Endothelial cell of umbilical vein (primary cell): ENCODE data around the gene CD47. TPM values are rescaled to one million over a fixed set of nuclear protein-coding genes. Genes with fewer than 3 reads are reported as not detected.

Experiments used
- BruUV-seq: library from RNA; stranded (reverse); fragments of 400-500 nt; replicated peaks from 2 replicates; lab custom pipeline; 2021; lab: Mats Ljungman, UMichigan
- CTCF ChIA-PET: fragments of 300-600, 350-600 bp; sonication (Branson Sonifier 250); formaldehyde crosslinking; loops from one replicate; lab custom pipeline; 2021; ENCODE audit warnings: antibody characterized with exemption, inconsistent platforms; lab: Charles Lee
- POLR2A ChIA-PET: fragments of 300-600, 350-600 bp; sonication (Branson Sonifier 250); formaldehyde crosslinking; loops from one replicate; lab custom pipeline; 2021; ENCODE audit warnings: antibody characterized with exemption, inconsistent platforms; lab: Charles Lee
- DNase-seq: peaks from one replicate; pipeline ENCODE4 v3.0.0-alpha.2; 2011; ENCODE audit warnings: low read depth, low spot score
- FAIRE-seq: peaks from 2 replicates; lab custom pipeline; 2011; peaks lifted over from hg19 to GRCh38; lab: Jason Lieb, UNC
- H2AFZ ChIP-seq: 2 replicates; pipeline ENCODE4 v1.6.0; 2012; ENCODE audit warnings: low read depth, low read length, control low read depth, inconsistent platforms
- H3K27ac ChIP-seq: 2 replicates; pipeline ENCODE4 v1.5.1; 2011; ENCODE audit warnings: low read depth, mild to moderate bottlenecking, control low read depth, low read length, moderate library complexity; ENCODE audit not compliant: insufficient read depth
- H3K27me3 ChIP-seq, 2 experiments: 2 replicates each; pipeline versions ENCODE4 v1.6.0 to v1.6.1; 2011; ENCODE audit warnings: low read length in 2 of 2, mixed read lengths in 1 of 2; ENCODE audit not compliant: control insufficient read depth in 2 of 2, insufficient read depth in 2 of 2
- H3K36me3 ChIP-seq, 2 experiments: 2 replicates in 1 of 2; 3 replicates in 1 of 2; pipeline ENCODE4 v1.5.1; 2011; ENCODE audit warnings: low read length in 2 of 2, mild to moderate bottlenecking in 1 of 2, moderate library complexity in 1 of 2; ENCODE audit not compliant: control insufficient read depth in 2 of 2, insufficient read depth in 2 of 2; ENCODE audit errors: extremely low read depth in 1 of 2
- H3K4me1 ChIP-seq: 3 replicates; pipeline ENCODE4 v1.5.1; 2011; ENCODE audit warnings: mild to moderate bottlenecking, low read length; ENCODE audit not compliant: control insufficient read depth, insufficient read depth; ENCODE audit errors: extremely low read depth
- H3K4me2 ChIP-seq: 2 replicates; pipeline ENCODE4 v1.6.1; 2011; ENCODE audit warnings: low read length, control low read depth, mixed read lengths; ENCODE audit not compliant: insufficient read depth
- H3K4me3 ChIP-seq, 3 experiments: fragments of 200-600 bp in 1 of 3; sonication (generic), shearing (Covaris generic) in 1 of 3; replicated peaks in 1 of 3; 2 replicates each; pipeline ENCODE4 v1.5.1; 2011 to 2016; ENCODE audit warnings: control low read depth in 3 of 3, low read length in 3 of 3, mild to moderate bottlenecking in 2 of 3, inconsistent platforms in 1 of 3, low read depth in 1 of 3, moderate library complexity in 1 of 3; ENCODE audit not compliant: insufficient read depth in 1 of 3
- H3K79me2 ChIP-seq: 2 replicates; pipeline ENCODE4 v1.6.0; 2012; ENCODE audit warnings: low read length, inconsistent platforms; ENCODE audit not compliant: control insufficient read depth, insufficient read depth
- H3K9ac ChIP-seq: replicated peaks from 2 replicates; pipeline ENCODE3; 2011; ENCODE audit warnings: low read length, control low read depth; ENCODE audit not compliant: insufficient read depth; ENCODE audit errors: extremely low read depth
- H3K9me1 ChIP-seq: replicated peaks from 3 replicates; pipeline ENCODE4 v1.6.0; 2011; ENCODE audit warnings: mild to moderate bottlenecking, low read length; ENCODE audit not compliant: control insufficient read depth, insufficient read depth; ENCODE audit errors: extremely low read depth
- H3K9me3 ChIP-seq: replicated peaks from 2 replicates; pipeline ENCODE4 v1.5.1; 2012; ENCODE audit warnings: low read length, inconsistent platforms; ENCODE audit not compliant: control insufficient read depth, insufficient read depth
- H4K20me1 ChIP-seq: replicated peaks from 2 replicates; pipeline ENCODE3; 2011; ENCODE audit warnings: mild to moderate bottlenecking, low read length; ENCODE audit not compliant: control insufficient read depth, insufficient read depth; ENCODE audit errors: extremely low read depth
- EZH2 ChIP-seq: IDR thresholded peaks from 2 replicates; pipeline ENCODE4 v1.6.1; 2012; ENCODE audit warnings: borderline replicate concordance, low read depth, mild to moderate bottlenecking, moderate library complexity, low read length, inconsistent platforms; ENCODE audit not compliant: severe bottlenecking
- FOS ChIP-seq: IDR thresholded peaks from 2 replicates; pipeline ENCODE4 v1.6.1; 2011; ENCODE audit warnings: mild to moderate bottlenecking, low read length, moderate library complexity, borderline replicate concordance; ENCODE audit not compliant: insufficient read depth
- GATA2 ChIP-seq: IDR thresholded peaks from 2 replicates; pipeline ENCODE4 v1.7.0; 2011; ENCODE audit warnings: low read depth, mild to moderate bottlenecking, moderate library complexity, mixed read lengths, low read length; ENCODE audit not compliant: insufficient read length, insufficient read depth
- JUN ChIP-seq: IDR thresholded peaks from 2 replicates; pipeline ENCODE4 v1.6.1; 2011; ENCODE audit warnings: borderline replicate concordance, low read depth; ENCODE audit not compliant: insufficient read length, insufficient read depth
- MYC ChIP-seq: IDR thresholded peaks from one replicate; pipeline ENCODE4 v1.6.1; 2011; ENCODE audit warnings: mild to moderate bottlenecking, low read depth, low read length
- POLR2A ChIP-seq: IDR thresholded peaks from 2 replicates; pipeline ENCODE4 v1.6.1; 2012; ENCODE audit warnings: low read depth, mild to moderate bottlenecking, control low read depth, low read length
- POLR2AphosphoS5 ChIP-seq: IDR thresholded peaks from 2 replicates; pipeline ENCODE4 v1.6.1; 2012; ENCODE audit warnings: low read depth, mild to moderate bottlenecking, control low read depth, low read length, moderate library complexity; ENCODE audit not compliant: insufficient read depth
- dilution Hi-C: fragments of 300-500 bp; cut with MboI; formaldehyde crosslinking; loops from one replicate; pipeline ENCODE4 v1.15.0; 2019; ENCODE audit warnings: low sequenced_read_pairs; ENCODE audit not compliant: extremely low pct_ligation_motif_present
- intact Hi-C: fragments of 100-400 bp; cut with micrococcal nuclease; formaldehyde crosslinking; loops from one replicate; pipeline ENCODE4 v1.10.0; 2022
- polyA plus RNA-seq, 4 experiments: library from polyadenylated mRNA; depleted of rRNA in 3 of 4; stranded (reverse) in 3 of 4; unstranded in 1 of 4; fragments of >200 nt; gene quantifications; 2 replicates each; pipeline versions ENCODE4 v1.2.1 to v1.2.3, GENCODE V29; 2011 to 2012; ENCODE audit warnings: missing spikeins in 1 of 4
- total RNA-seq: library from RNA; stranded (reverse); gene quantifications from 2 replicates; pipeline ENCODE4 v1.2.3, GENCODE V29; 2021
- TF ChIP-seq, protein P1 (sequence below), 2 donors: IDR thresholded peaks; 1 replicate in 1 of 2; 2 replicates in 1 of 2; pipeline ENCODE4 v1.5.1; 2011; ENCODE audit warnings: low read length in 2 of 2, mild to moderate bottlenecking in 2 of 2, moderate library complexity in 2 of 2, control low read depth in 1 of 2, inconsistent platforms in 1 of 2, low read depth in 1 of 2; ENCODE audit not compliant: insufficient read depth in 1 of 2; ENCODE audit errors: extremely low read depth in 1 of 2
- TF ChIP-seq, protein P2 (sequence below): IDR thresholded peaks from 2 replicates; pipeline ENCODE4 v1.6.1; 2011; ENCODE audit not compliant: insufficient read depth, insufficient read length

Gene CD47
- total and polyA plus RNA-seq, 2 donors (not counting 3 experiments of a cell fraction or from before 2014, with no cell fraction given), result 29.3 to 32.2 TPM

DNA sequence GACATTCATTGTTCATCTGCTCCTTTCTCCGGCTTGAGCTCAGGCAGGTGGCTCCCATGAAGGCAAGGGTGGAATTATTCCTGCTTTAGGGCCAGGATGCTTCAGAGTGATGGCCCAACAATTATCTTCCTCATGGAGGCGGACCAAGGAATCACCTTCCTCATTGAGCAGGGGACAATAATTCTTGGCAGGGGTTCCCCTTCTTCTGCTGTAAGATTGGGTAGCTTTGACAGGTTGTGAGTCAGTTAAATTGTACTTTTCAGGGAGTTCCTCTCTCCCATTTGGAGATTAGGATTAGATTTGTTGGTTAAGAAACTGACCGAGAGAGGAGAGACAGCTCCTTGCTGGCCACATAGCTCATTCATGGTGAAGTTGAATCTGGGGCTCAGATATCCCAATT lies 31.4 kb upstream of the CD47 start:
- DNase-seq (no peak), FAIRE-seq (no peak)
- intact Hi-C loops (no loop called here), dilution Hi-C loops (no loop called here)
- Histone ChIP-seq H3K9me3 (no peaks in the 10 kb centered on the region), H2AFZ (no peak overlapping the region), H3K4me1 (peaks cover 14% of the 10 kb centered on the region), H3K27me3 (peaks cover 0 to 3% of the 10 kb centered on the region in 2 experiments), H3K4me2 (no peak overlapping the region), H3K79me2 (no peaks in the 10 kb centered on the region), H3K27ac (no peak overlapping the region), H3K36me3 (no peaks in the 10 kb centered on the region), H3K4me3 (no peak overlapping the region), H3K9me1 (no peaks in the 10 kb centered on the region), H3K9ac (no peak overlapping the region), H4K20me1 (no peaks in the 10 kb centered on the region)
- ChIA-PET POLR2A (no interaction called here), CTCF (interaction anchor here (1.3 to 1.4 kb wide), 2 partner anchors 194 to 355 kb away, joined by 3 to 4 read pairs; no protein-coding TSS in a partner anchor)
- TF ChIP-seq, protein P1, sequence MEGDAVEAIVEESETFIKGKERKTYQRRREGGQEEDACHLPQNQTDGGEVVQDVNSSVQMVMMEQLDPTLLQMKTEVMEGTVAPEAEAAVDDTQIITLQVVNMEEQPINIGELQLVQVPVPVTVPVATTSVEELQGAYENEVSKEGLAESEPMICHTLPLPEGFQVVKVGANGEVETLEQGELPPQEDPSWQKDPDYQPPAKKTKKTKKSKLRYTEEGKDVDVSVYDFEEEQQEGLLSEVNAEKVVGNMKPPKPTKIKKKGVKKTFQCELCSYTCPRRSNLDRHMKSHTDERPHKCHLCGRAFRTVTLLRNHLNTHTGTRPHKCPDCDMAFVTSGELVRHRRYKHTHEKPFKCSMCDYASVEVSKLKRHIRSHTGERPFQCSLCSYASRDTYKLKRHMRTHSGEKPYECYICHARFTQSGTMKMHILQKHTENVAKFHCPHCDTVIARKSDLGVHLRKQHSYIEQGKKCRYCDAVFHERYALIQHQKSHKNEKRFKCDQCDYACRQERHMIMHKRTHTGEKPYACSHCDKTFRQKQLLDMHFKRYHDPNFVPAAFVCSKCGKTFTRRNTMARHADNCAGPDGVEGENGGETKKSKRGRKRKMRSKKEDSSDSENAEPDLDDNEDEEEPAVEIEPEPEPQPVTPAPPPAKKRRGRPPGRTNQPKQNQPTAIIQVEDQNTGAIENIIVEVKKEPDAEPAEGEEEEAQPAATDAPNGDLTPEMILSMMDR (IDR thresholded peaks at IDR 0.05; ENCODE audit: extremely low read depth in 1 of 2, insufficient read depth in 1 of 2, low read depth in 1 of 2, low read length in 2 of 2), result no peak
- TF ChIP-seq, protein P2, sequence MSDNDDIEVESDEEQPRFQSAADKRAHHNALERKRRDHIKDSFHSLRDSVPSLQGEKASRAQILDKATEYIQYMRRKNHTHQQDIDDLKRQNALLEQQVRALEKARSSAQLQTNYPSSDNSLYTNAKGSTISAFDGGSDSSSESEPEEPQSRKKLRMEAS, result no peak
- TF ChIP-seq JUN (no peak), EZH2 (no peak), POLR2A (no peak), FOS (no peak), GATA2 (no peak), POLR2AphosphoS5 (no peak), MYC (no peak)
- no TSS peak for BruUV-seq
